NCI-H146 treated with DMSO at 0.1 percent for 48 hours (cell line): ENCODE results near the gene PTPRK.

Experiments used
- DNase-seq: peaks from one replicate; lab custom pipeline; 2025; ENCODE audit not compliant: unreplicated experiment; lab: John Stamatoyannopoulos, UW

PTPRK gene

DNA sequence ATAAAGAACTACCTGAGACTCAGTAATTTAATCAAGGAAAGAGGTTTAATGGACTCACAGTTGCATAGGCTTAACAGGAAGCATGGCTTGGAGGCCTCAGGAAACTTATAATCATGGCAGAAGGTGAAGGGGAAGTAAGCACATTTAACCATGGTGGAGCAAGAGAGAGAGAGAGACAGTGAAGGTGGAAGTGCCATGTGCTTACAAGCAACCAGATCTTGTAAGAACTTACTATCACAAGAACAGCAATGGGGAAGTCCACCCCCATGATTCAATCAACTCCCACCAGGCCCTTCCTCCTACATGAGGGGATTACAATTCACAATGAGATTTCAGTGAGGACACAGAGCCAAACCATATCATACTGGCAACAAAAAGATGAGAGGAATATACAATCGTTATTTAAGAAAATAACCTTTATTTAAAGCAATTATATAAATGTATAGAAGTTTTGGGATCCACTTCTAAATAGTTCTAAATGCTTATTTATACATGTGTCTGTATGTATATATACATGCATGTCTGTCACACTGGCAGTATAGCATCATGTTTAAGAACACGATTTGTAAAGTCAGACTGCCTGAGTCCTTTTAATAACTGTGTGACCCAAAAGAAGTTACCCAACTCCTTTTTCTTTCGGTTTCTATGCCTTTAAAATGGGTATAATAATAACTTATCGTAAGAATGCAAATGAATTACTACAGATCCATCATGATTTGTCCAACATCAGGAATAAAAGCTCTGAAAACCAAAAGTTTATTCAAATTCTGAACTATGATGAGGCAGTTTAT lies 363.9 kb downstream of the PTPRK start:
- no peak for DNase-seq

DNA sequence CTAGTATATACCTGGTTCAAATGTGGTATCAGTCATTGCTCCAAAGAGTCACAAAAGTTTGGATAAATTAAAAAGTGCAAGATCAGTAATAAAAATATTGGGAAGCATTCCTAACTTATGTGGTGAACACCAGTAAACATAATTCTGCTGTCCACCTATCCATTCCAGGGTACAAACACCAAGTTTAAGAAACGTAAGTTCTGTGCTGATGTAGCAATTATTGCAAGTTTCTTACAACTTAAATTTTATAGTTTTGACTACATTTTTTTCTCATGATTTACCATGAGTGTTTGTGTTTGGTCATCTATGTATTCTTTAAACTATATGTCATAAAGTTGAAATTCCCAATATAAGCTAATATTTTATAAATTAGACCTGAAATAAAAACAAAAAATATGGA lies 364.6 kb downstream of the PTPRK start:
- DNase-seq, result no peak

- no peak for DNase-seq
These were observed 367.8 kb downstream of the PTPRK start for GRCh38 chr6:128152551-128152950.

DNA sequence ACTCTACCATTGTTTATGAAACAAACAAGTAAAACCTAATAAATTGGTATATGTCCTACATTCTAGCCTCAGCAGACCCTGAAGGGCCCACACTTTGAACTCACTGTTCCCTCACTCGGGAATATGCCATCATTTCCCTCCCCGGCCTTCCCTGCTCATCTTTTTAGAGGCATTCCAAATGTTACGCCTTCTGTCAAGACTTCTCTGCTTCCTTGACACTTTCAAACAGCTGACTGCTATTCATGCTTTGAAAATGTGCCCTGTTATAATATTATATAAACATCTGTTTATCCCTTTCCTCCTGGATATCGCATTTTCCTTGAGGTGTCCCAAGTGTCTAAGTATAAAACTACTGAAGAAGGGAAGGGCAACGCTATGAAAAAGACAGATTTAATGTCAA lies 370.0 kb downstream of the PTPRK start:
- DNase-seq, result no peak

GRCh38 chr6:128149796-128150195 lies 370.6 kb downstream of the PTPRK start:
- no peak for DNase-seq

DNA sequence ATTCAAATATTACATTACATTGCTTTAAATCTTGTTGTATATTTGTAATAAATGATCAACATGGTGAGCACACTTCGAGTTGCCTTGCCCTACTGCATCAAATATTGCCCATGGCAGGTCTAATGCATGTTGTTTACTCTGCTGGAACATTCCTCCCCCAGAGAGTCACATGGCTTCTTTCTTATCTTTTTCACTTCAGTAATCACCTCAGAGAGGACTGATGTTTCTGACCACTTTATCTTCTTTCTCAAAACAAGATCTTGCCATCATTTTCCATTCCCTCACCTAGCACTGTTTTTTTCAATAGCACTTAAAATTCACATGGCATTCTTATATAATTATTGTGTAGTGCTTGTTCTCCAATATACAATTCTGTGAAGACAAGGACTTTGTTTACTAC lies 376.1 kb downstream of the PTPRK start:
- no peak for DNase-seq

GRCh38 chr6:128141932-128142331 lies 378.5 kb downstream of the PTPRK start:
- no peak for DNase-seq

- no peak for DNase-seq
These were observed 380.9 kb downstream of the PTPRK start for GRCh38 chr6:128139519-128139918.

GRCh38 chr6:128138694-128139093 lies 381.7 kb downstream of the PTPRK start:
- no peak for DNase-seq

DNA sequence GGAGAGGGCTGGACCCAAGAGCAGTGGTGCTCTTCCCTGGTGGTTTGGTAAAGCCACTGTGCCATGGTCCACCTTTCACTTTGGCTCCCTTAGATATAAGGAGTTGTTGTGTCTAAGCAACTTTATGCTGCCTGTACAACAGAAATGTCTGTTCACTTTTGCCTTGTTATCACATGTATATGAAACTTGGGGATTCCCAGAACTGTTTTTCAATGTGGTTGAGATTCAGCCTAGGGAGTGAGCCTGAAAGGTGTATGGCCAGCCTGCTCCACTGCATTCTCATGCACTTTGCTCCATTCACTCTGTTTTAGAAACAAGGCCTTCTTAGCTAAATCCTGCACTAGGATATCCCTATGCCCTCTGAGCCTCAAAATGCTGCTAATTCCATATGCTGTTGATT lies 385.1 kb downstream of the PTPRK start:
- DNase-seq, result no peak

- DNase-seq, result no peak
These were observed 388.8 kb downstream of the PTPRK start for GRCh38 chr6:128131566-128131965.

- DNase-seq, result no peak
These were observed 389.4 kb downstream of the PTPRK start for GRCh38 chr6:128131036-128131435.

DNA sequence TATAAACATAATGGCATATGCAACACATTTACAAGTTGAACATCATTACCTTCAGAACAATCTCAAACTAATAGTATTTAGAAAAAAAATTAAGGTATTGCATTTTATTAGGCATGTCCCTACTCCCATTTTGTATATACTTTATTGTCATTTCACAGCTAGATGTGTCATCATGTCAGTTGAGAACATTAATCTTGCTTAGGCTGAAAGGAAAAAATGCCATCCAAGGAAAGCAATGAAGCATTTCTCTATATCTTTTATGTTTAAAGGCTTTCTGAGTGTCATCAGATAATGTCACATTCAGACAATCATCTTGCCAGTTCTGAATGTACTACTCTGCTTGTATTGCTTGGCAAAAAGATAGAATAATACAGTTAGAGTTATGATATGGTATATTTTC lies 390.7 kb downstream of the PTPRK start:
- DNase-seq, result no peak

- DNase-seq, result no peak
These were observed 392.7 kb downstream of the PTPRK start for GRCh38 chr6:128127650-128128049.

DNA sequence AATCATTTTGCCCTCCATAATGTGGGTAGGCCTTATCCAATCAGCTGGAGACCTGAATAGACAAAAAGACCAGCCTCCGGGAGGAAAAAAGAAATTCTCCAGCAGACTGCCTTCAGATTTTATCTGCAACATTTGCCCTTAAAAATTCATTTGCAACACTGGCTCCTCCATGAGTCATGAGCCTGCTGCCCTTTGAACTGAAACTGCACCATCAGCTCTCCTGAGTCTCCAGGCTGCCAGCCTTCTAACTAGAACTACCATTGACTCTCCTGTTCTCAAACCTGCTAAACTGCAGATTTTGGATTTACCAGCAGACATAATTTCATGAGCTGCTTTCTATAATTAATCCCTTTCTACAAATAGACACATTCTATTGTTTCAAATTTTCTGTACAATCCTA lies 395.7 kb downstream of the PTPRK start:
- DNase-seq, result no peak

DNA sequence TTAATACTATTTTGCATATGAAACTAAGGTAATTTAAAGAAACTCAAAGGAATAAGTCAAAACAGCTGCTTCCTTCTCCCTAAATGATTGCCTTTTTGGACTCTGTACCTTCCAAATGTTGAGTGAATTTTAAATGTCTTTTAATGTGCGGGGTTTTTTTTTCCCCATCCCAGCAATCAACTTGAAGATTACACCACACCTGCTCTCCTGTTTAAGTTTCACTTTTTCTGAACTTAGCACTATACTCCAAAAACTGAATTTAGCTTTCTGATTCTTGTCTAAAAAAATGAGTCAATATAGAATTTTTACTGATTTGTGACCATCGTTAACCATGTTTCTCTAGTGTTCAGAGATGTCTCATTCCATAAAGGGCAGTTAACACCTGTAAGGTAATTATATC lies 398.8 kb downstream of the PTPRK start:
- no peak for DNase-seq

DNA sequence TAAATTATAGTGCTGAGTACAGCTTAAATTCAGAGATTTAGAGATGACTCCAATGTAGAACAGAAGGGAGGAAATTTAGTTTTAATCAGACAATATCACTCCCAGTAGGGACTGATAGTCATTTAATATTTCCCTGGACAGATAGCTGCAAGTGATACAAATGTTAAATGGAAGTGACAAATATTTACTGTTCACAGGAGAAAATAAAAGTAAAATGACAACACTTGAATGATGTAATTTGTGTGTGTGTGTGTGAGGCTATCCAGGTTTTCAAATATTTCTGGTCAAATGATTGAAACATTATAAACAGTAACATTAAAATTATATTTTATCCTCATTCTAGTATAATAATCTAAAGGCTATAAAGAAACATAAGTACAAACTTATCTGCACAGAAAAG lies 399.2 kb downstream of the PTPRK start:
- no peak for DNase-seq

DNA sequence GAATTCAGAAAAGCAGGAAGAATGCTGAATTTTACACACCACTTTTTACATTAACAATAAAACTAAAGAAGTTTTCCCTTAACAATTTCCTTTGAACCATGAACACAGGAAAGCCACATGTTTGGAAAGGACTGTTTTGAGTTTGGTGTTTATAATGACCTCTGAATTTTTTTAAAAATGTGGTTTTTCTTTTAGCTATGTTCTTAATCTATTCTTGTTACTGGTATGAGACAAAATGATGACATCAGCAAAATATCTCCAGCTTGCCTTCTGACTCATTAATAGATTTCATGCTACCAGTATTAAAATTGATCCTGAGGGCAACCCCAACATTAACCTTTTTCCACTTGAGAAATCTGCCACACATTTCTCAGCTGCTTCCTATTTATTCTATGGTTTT lies 402.0 kb downstream of the PTPRK start:
- no peak for DNase-seq

DNA sequence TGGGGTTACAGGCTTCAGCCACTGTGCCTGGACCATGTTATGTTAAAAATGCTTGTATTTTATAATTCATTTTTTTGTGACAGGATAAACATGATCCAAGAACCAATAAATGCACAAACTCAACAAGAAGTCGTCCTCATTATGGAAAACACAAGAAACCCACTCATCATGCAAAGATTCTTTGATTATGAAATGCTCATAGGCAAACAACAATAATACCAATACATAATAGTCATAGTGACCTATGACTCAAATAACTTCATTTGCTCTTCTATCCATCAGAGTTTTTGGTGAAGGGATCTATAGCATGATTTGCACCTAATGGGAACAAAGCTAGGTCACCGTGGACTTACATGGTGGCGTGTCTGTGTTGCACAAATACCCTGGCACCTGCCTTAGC lies 402.5 kb downstream of the PTPRK start:
- no peak for DNase-seq

GRCh38 chr6:128114164-128114563 lies 406.2 kb downstream of the PTPRK start:
- no peak for DNase-seq

GRCh38 chr6:128112494-128112893 lies 407.9 kb downstream of the PTPRK start:
- DNase-seq, result no peak

GRCh38 chr6:128111096-128111495 lies 409.3 kb downstream of the PTPRK start:
- DNase-seq, result no peak

GRCh38 chr6:128107682-128108081 lies 412.7 kb downstream of the PTPRK start:
- no peak for DNase-seq
